Gastrocnemius medialis (tissue), 4 donors: ENCODE data around the gene MEX3C. TPM values are rescaled to one million over a fixed set of nuclear protein-coding genes. Genes with fewer than 3 reads are reported as not detected.

Experiments
- ATAC-seq, 2 donors: fragments of 150-250 bp; one replicate each; pipeline ENCODE4 v1.9.1; 2016
- DNase-seq, 2 donors: peaks; one replicate each; pipeline ENCODE4 v3.0.0-alpha.2; 2019
- H3K27ac ChIP-seq, 4 donors: fragments of 200-600 bp; sonication (generic); 1 replicate in 1 of 4; 2 replicates in 3 of 4; pipeline ENCODE4 v1.5.1; 2016 to 2018; ENCODE audit warnings: mild to moderate bottlenecking in 2 of 4, moderate library complexity in 1 of 4
- H3K27me3 ChIP-seq, 3 donors: fragments of 200-600 bp; sonication (generic) in 2 of 3; 1 replicate in 1 of 3; 2 replicates in 2 of 3; pipeline versions ENCODE4 v1.5.1 to v1.6.0; 2016 to 2019; ENCODE audit warnings: mild to moderate bottlenecking in 1 of 3, moderate library complexity in 1 of 3
- H3K36me3 ChIP-seq, 2 donors: fragments of 200-600 bp; sonication (generic) in 1 of 2; one replicate each; pipeline ENCODE4 v1.5.1; 2017 to 2018
- H3K4me1 ChIP-seq, 2 donors: fragments of 200-600 bp; sonication (generic) in 1 of 2; one replicate each; pipeline ENCODE4 v1.5.1; 2016 to 2017; ENCODE audit warnings: mild to moderate bottlenecking in 2 of 2
- H3K4me3 ChIP-seq, 4 donors: fragments of 200-600 bp; sonication (generic) in 3 of 4; 1 replicate in 1 of 4; 2 replicates in 3 of 4; pipeline ENCODE4 v1.5.1; 2016 to 2019; ENCODE audit warnings: mild to moderate bottlenecking in 2 of 4
- H3K9me3 ChIP-seq, 3 donors: fragments of 200-600 bp; sonication (generic) in 2 of 3; 1 replicate in 1 of 3; 2 replicates in 2 of 3; pipeline ENCODE4 v1.5.1; 2016 to 2019
- CTCF ChIP-seq, 5 experiments: fragments of 450-650 bp in 3 of 5; fragments of 200-600 bp in 2 of 5; sonication (generic) in 2 of 5; IDR thresholded peaks in 4 of 5; conservative IDR thresholded peaks in 1 of 5; 1 replicate in 4 of 5; 2 replicates in 1 of 5; pipeline ENCODE4 v1.5.1; 2016 to 2019; ENCODE audit warnings: antibody characterized with exemption in 5 of 5, mild to moderate bottlenecking in 3 of 5, moderate library complexity in 3 of 5
- POLR2A ChIP-seq, 2 donors: fragments of 450-650 bp; IDR thresholded peaks; one replicate each; pipeline ENCODE4 v1.6.1; 2017; ENCODE audit warnings: antibody characterized with exemption in 2 of 2, mild to moderate bottlenecking in 2 of 2, moderate library complexity in 2 of 2
- in situ Hi-C, 4 donors: fragments of 200-750 bp; cut with MboI; loops; one replicate each; pipeline versions ENCODE4 v1.15.0 to v1.8.0; 2017; ENCODE audit warnings: low sequenced_read_pairs in 4 of 4
- intact Hi-C: fragments of 100-400 bp; cut with DNase I; formaldehyde crosslinking; loops from one replicate; pipeline ENCODE4 v1.15.1; 2023; ENCODE audit warnings: low total_unique reads
- total RNA-seq, 4 donors: library from RNA; depleted of rRNA; stranded (reverse); fragments of >200 nt; gene quantifications; one replicate each; pipeline versions ENCODE4 v1.1.0 to v1.2.3, GENCODE V29; 2016

Gene MEX3C
- total RNA-seq, 4 donors from 2014 or later = 8.8 to 14.9 (median 12.4) TPM

- Histone ChIP-seq H3K9me3 (no peaks in the 10 kb centered on the region), H3K27ac (no peak overlapping the region), H3K27me3 (no peaks in the 10 kb centered on the region), H3K36me3 (no peaks in the 10 kb centered on the region), H3K4me3 (no peak overlapping the region), H3K4me1 (no peaks in the 10 kb centered on the region)
- TF ChIP-seq POLR2A (IDR thresholded peaks at IDR 0.05) = no peak
- in situ Hi-C loops (no loop called here), intact Hi-C loops (no loop called here)
- no peak for ATAC-seq
- no peak for DNase-seq
Measured at GRCh38 chr18:51146909-51147308, 50.6 kb downstream of the MEX3C start.

DNA sequence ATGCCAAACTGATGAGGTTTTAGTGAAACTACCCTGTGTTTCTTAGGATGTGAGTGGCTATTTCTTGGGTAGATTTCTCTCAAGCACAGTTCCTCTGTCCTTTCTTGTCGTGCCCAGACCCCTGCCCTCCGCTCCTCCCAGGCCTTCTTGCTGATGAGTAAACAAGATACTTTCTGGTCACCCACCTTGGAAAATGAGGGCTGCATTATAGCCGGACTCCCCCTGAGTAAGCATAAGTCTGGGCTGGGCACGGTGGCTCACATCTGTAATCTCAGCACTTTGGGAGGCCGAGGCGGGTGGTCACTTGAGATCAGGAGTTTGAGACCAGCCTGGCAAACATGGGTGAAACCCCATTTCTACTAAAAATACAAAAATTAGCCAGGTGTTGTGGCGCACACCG lies 58.5 kb downstream of the MEX3C start:
- in situ Hi-C loops = no loop called here
- no peak for TF ChIP-seq CTCF (IDR thresholded peaks at IDR 0.05 in 4 of 5, conservative IDR thresholded peaks at IDR 0.05 in 1 of 5)
- no peak for TF ChIP-seq POLR2A (IDR thresholded peaks at IDR 0.05)
- ATAC-seq (no peak), DNase-seq (no peak)
- intact Hi-C loops = no loop called here
- Histone ChIP-seq H3K4me3 (no peak overlapping the region), H3K27me3 (no peaks in the 10 kb centered on the region), H3K9me3 (no peaks in the 10 kb centered on the region), H3K27ac (no peak overlapping the region), H3K36me3 (no peaks in the 10 kb centered on the region), H3K4me1 (no peaks in the 10 kb centered on the region)

- H3K27ac ChIP-seq = no peak overlapping the region
- DNase-seq = no peak
- TF ChIP-seq POLR2A (IDR thresholded peaks at IDR 0.05) (no peak), CTCF (IDR thresholded peaks at IDR 0.05 in 4 of 5, conservative IDR thresholded peaks at IDR 0.05 in 1 of 5) (no peak)
- intact Hi-C loops = no loop called here
- no peak for ATAC-seq
- H3K4me3 ChIP-seq = no peak overlapping the region
- in situ Hi-C loops = no loop called here
- H3K4me1 ChIP-seq = no peaks in the 10 kb centered on the region
- H3K27me3 ChIP-seq = no peaks in the 10 kb centered on the region
- no peaks in the 10 kb centered on the region for H3K9me3 ChIP-seq
- no peaks in the 10 kb centered on the region for H3K36me3 ChIP-seq
Measured at GRCh38 chr18:51137891-51138290, 59.6 kb downstream of the MEX3C start.

- no peak overlapping the region for H3K27ac ChIP-seq
- no peak for DNase-seq
- no peak overlapping the region for H3K4me3 ChIP-seq
- intact Hi-C loops = no loop called here
- no peaks in the 10 kb centered on the region for H3K4me1 ChIP-seq
- no peaks in the 10 kb centered on the region for H3K27me3 ChIP-seq
- H3K36me3 ChIP-seq = no peaks in the 10 kb centered on the region
- in situ Hi-C loops = no loop called here
- ATAC-seq = no peak
- TF ChIP-seq POLR2A (IDR thresholded peaks at IDR 0.05) = no peak
- TF ChIP-seq CTCF (IDR thresholded peaks at IDR 0.05 in 4 of 5, conservative IDR thresholded peaks at IDR 0.05 in 1 of 5) = no peak
- H3K9me3 ChIP-seq = no peaks in the 10 kb centered on the region
Measured at GRCh38 chr18:51137026-51137729, 60.3 kb downstream of the MEX3C start.

- Histone ChIP-seq H3K36me3 (no peaks in the 10 kb centered on the region), H3K27me3 (no peaks in the 10 kb centered on the region), H3K27ac (no peak overlapping the region), H3K4me1 (no peaks in the 10 kb centered on the region), H3K9me3 (no peaks in the 10 kb centered on the region), H3K4me3 (no peak overlapping the region)
- in situ Hi-C loops = no loop called here
- ATAC-seq = no peak
- no peak for DNase-seq
- intact Hi-C loops = no loop called here
- no peak for TF ChIP-seq POLR2A (IDR thresholded peaks at IDR 0.05)
- peak in 1 of 5 experiments; percentile 25 for TF ChIP-seq CTCF (IDR thresholded peaks at IDR 0.05 in 4 of 5, conservative IDR thresholded peaks at IDR 0.05 in 1 of 5)
Measured at GRCh38 chr18:51135795-51136194, 61.7 kb downstream of the MEX3C start.
